Stimulated activated CD8-positive, alpha-beta memory T cell treated with anti-CD3 and anti-CD28 coated beads, Interleukin-2, amount 100 ng/mL, for 48 hours (primary cell): ENCODE results near the gene ATP13A1.

Experiments used
- DNase-seq, 2 donors: peaks; one replicate each; pipeline ENCODE4 v3.0.0-alpha.2; 2020; ENCODE audit warnings: low read depth in 2 of 2

Gene ATP13A1

GRCh38 chr19:19643158-19644053, 20.1 kb downstream of the ATP13A1 start, which contains the start of gene GMIP:
GMIP (minus strand) TSS chr19:19643657; CDS start chr19:19643529, 128 bp downstream.
- DNase-seq, result peak; percentile 81 to 83

- peak; percentile 43 to 45 for DNase-seq
These were observed 20.8 kb downstream of the ATP13A1 start for GRCh38 chr19:19642506-19643157.

- DNase-seq, result no peak
These were observed 25.8 kb downstream of the ATP13A1 start for GRCh38 chr19:19637523-19638251.

- DNase-seq, result no peak
These were observed 26.3 kb downstream of the ATP13A1 start for GRCh38 chr19:19637186-19637522.

GRCh38 chr19:19636573-19637185, 26.8 kb downstream of the ATP13A1 start:
- DNase-seq, result no peak

- DNase-seq, result no peak
These were observed 28.2 kb downstream of the ATP13A1 start for GRCh38 chr19:19635313-19635702.

GRCh38 chr19:19634516-19635312, 28.8 kb downstream of the ATP13A1 start:
- DNase-seq, result no peak

- DNase-seq, result no peak
These were observed 29.6 kb downstream of the ATP13A1 start for GRCh38 chr19:19633711-19634515.

- no peak for DNase-seq
These were observed 30.8 kb downstream of the ATP13A1 start for GRCh38 chr19:19632661-19633060.

GRCh38 chr19:19631346-19631745, 32.1 kb downstream of the ATP13A1 start:
- no peak for DNase-seq

GRCh38 chr19:19630426-19630825, 33.0 kb downstream of the ATP13A1 start:
- DNase-seq, result no peak

- no peak for DNase-seq
These were observed 33.4 kb downstream of the ATP13A1 start for GRCh38 chr19:19630062-19630414.

GRCh38 chr19:19628501-19629134, 34.9 kb downstream of the ATP13A1 start:
- DNase-seq, result peak in 1 of 2 donors; percentile 39

GRCh38 chr19:19627621-19628500, 35.6 kb downstream of the ATP13A1 start, which contains the start of gene LPAR2:
LPAR2 (minus strand) TSS chr19:19628220; CDS start chr19:19627275, 945 bp downstream.
- peak; percentile 50 for DNase-seq

- DNase-seq, result no peak
These were observed 36.7 kb downstream of the ATP13A1 start for GRCh38 chr19:19626516-19627472.

- DNase-seq, result no peak
These were observed 39.4 kb downstream of the ATP13A1 start for GRCh38 chr19:19624032-19624570.

GRCh38 chr19:19623383-19623782, 40.1 kb downstream of the ATP13A1 start:
- DNase-seq, result no peak
